ENCODE results near the gene SLC5A6. TPM values are rescaled to one million over a fixed set of nuclear protein-coding genes. Genes with fewer than 3 reads are reported as not detected.
A peak's percentile ranks its signal among the peaks of the same experiment; 100 is the strongest.

The SLC5A6 gene
- polyA plus RNA-seq, 3 donors: 8.1 to 21.7 (median 10.2) TPM

DNA sequence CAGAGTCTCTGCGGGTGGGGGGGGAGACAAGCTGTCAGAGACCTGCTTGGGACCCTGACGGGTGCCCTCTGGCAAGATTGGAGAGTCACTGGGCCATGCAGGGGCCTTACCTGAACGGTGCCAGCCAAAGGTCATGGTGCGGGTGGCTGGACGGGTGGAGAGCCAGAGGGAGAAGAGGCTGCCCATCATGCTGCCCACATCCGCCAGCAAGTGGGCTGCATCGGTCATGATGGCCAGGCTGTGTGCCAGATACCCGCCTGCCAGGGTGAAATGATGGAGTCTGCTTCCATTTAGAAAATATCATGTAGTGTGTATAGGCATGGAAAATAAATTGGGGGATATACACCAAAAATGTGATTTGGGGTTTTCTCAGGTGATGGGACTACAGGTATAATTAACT is 46.0 kb upstream of the SLC5A6 start:
- H3K4me3 ChIP-seq (replicated peaks in 1 of 3; ENCODE audit: low read depth in 2 of 3, low read length in 3 of 3): no peak overlapping the region
- H3K36me3 ChIP-seq (replicated peaks in 1 of 2; ENCODE audit: control insufficient read depth in 1 of 2, insufficient read depth in 2 of 2, low read length in 2 of 2): no peaks in the 10 kb centered on the region
- H3K27ac Mint-ChIP-seq: peak overlapping the region in 1 of 7 donors; percentile 9
- peaks cover 39 to 57% (median 46%) of the 10 kb centered on the region in 3 donors for H3K27me3 Mint-ChIP-seq (ENCODE audit: low read depth in 3 of 3)
- peaks cover 6% of the 10 kb centered on the region for H3K4me1 Mint-ChIP-seq
- H3K9me3 ChIP-seq (replicated peaks in 1 of 2; ENCODE audit: control insufficient read depth in 1 of 2, insufficient read depth in 1 of 2, low read length in 2 of 2): peaks cover 0 to 12% of the 10 kb centered on the region in 2 donors
- no peaks in the 10 kb centered on the region for H4K20me1 ChIP-seq (ENCODE audit: insufficient read depth, low read length)
- no peak overlapping the region for H3K4me2 ChIP-seq (replicated peaks; ENCODE audit: extremely low read depth, low read length, poor library complexity, severe bottlenecking)
- no peak overlapping the region for H2AFZ ChIP-seq (ENCODE audit: insufficient read depth, low read depth, low read length, poor library complexity, severe bottlenecking)
- H3K4me3 Mint-ChIP-seq: no peak overlapping the region
- DNase-seq: no peak
- peaks cover 0 to 8% (median 4%) of the 10 kb centered on the region in 7 donors for H3K9me3 Mint-ChIP-seq
- WGBS (ENCODE audit: insufficient coverage): 88% methylated on average over 4 of the region's 8 CpGs
- H3K9ac ChIP-seq (ENCODE audit: insufficient read depth, low read length, poor library complexity, severe bottlenecking): no peak overlapping the region
- H3K27me3 ChIP-seq (ENCODE audit: control insufficient read depth in 2 of 2, insufficient read depth in 2 of 2, low read length in 2 of 2): peaks cover 28 to 44% of the 10 kb centered on the region in 2 donors
- TF ChIP-seq, protein P1, sequence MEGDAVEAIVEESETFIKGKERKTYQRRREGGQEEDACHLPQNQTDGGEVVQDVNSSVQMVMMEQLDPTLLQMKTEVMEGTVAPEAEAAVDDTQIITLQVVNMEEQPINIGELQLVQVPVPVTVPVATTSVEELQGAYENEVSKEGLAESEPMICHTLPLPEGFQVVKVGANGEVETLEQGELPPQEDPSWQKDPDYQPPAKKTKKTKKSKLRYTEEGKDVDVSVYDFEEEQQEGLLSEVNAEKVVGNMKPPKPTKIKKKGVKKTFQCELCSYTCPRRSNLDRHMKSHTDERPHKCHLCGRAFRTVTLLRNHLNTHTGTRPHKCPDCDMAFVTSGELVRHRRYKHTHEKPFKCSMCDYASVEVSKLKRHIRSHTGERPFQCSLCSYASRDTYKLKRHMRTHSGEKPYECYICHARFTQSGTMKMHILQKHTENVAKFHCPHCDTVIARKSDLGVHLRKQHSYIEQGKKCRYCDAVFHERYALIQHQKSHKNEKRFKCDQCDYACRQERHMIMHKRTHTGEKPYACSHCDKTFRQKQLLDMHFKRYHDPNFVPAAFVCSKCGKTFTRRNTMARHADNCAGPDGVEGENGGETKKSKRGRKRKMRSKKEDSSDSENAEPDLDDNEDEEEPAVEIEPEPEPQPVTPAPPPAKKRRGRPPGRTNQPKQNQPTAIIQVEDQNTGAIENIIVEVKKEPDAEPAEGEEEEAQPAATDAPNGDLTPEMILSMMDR (IDR thresholded peaks at IDR 0.05): no peak
- no peaks in the 10 kb centered on the region for H3K79me2 ChIP-seq (ENCODE audit: insufficient read depth, low read length)
- peaks cover 3 to 14% of the 10 kb centered on the region in 2 donors for H3K4me1 ChIP-seq (ENCODE audit: control insufficient read depth in 1 of 2, insufficient read depth in 2 of 2, low read length in 2 of 2)
- H3K36me3 Mint-ChIP-seq: peaks cover under 1 to 12% of the 10 kb centered on the region in 2 donors
- no peak overlapping the region for H3K27ac ChIP-seq (ENCODE audit: low read depth in 1 of 2, low read length in 2 of 2)
- intact Hi-C loops (cut with micrococcal nuclease): no loop called here

DNA sequence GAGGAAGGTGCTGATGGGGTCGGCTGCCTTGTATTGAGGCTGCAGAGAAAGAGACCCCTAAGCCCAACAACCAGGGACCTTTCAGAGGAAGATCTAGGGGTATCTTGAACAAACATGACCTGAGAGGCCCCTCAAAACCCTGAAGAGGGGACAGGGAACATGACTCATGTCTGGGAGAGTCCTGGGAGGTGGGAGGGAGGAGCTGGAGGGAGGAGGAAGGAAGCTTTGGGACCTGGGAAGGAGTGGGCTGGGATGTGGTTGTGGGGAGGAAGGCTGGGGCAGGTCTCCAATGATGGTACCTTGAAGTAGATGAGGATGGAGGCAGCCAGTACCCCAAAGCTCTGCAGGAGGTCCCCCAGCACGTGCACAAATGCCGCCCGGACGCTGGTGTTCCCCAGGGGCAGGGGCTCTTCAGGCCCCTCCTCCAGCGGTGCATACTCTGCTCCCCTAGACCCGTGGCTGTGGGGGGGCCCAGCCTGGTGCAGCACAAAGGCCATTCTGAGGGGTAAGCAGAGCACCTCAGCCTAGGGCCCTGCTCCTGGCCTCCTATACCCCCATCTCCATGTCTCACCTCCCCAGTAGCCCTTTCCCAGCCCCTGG is 44.9 kb upstream of the SLC5A6 start:
- H3K4me2 ChIP-seq (replicated peaks; ENCODE audit: extremely low read depth, low read length, poor library complexity, severe bottlenecking): no peak overlapping the region
- H3K4me1 ChIP-seq (ENCODE audit: control insufficient read depth in 1 of 2, insufficient read depth in 2 of 2, low read length in 2 of 2): peaks cover 0 to 3% of the 10 kb centered on the region in 2 donors
- H4K20me1 ChIP-seq (ENCODE audit: insufficient read depth, low read length): no peaks in the 10 kb centered on the region
- peaks cover 39 to 60% (median 48%) of the 10 kb centered on the region in 3 donors for H3K27me3 Mint-ChIP-seq (ENCODE audit: low read depth in 3 of 3)
- no peak overlapping the region for H3K27ac Mint-ChIP-seq
- intact Hi-C loops (cut with micrococcal nuclease): no loop called here
- H3K9me3 ChIP-seq (replicated peaks in 1 of 2; ENCODE audit: control insufficient read depth in 1 of 2, insufficient read depth in 1 of 2, low read length in 2 of 2): peaks cover 0 to 12% of the 10 kb centered on the region in 2 donors
- no peak overlapping the region for H3K4me3 Mint-ChIP-seq
- H3K4me1 Mint-ChIP-seq: peaks cover 5% of the 10 kb centered on the region
- H3K79me2 ChIP-seq (ENCODE audit: insufficient read depth, low read length): no peaks in the 10 kb centered on the region
- no peak overlapping the region for H3K9ac ChIP-seq (ENCODE audit: insufficient read depth, low read length, poor library complexity, severe bottlenecking)
- 84% methylated on average over 3 of the region's 7 CpGs for WGBS (ENCODE audit: insufficient coverage)
- H3K9me3 Mint-ChIP-seq: peaks cover 0 to 6% (median 4%) of the 10 kb centered on the region in 7 donors
- TF ChIP-seq, protein P1 (IDR thresholded peaks at IDR 0.05): no peak
- H3K27ac ChIP-seq (ENCODE audit: low read depth in 1 of 2, low read length in 2 of 2): no peak overlapping the region
- H3K27me3 ChIP-seq (ENCODE audit: control insufficient read depth in 2 of 2, insufficient read depth in 2 of 2, low read length in 2 of 2): peaks cover 23 to 39% of the 10 kb centered on the region in 2 donors
- no peak for DNase-seq
- peaks cover 0 to 12% of the 10 kb centered on the region in 2 donors for H3K36me3 Mint-ChIP-seq
- no peak overlapping the region for H2AFZ ChIP-seq (ENCODE audit: insufficient read depth, low read depth, low read length, poor library complexity, severe bottlenecking)
- H3K36me3 ChIP-seq (replicated peaks in 1 of 2; ENCODE audit: control insufficient read depth in 1 of 2, insufficient read depth in 2 of 2, low read length in 2 of 2): no peaks in the 10 kb centered on the region
- no peak overlapping the region for H3K4me3 ChIP-seq (replicated peaks in 1 of 3; ENCODE audit: low read depth in 2 of 3, low read length in 3 of 3)

Measured in CD14-positive monocyte (primary cell).